GM12878 (cell line): ENCODE measurements around the gene PMEL.

Experiments
- CTCF ChIP-seq, 3 experiments: IDR thresholded peaks in 2 of 3; conservative IDR thresholded peaks in 1 of 3; 2 replicates each; pipeline ENCODE4 v1.5.1; 2011; ENCODE audit warnings: low read depth in 3 of 3, low read length in 3 of 3, mild to moderate bottlenecking in 3 of 3, control low read depth in 2 of 3, moderate library complexity in 2 of 3, inconsistent platforms in 1 of 3, mixed read lengths in 1 of 3; ENCODE audit not compliant: control insufficient read depth in 2 of 3, insufficient read depth in 1 of 3; ENCODE audit errors: extremely low read depth in 1 of 3
- POLR2A ChIP-seq: IDR thresholded peaks from 2 replicates; pipeline ENCODE4 v1.6.1; 2011; ENCODE audit warnings: low read depth, mild to moderate bottlenecking, low read length
- POLR2AphosphoS5 ChIP-seq: IDR thresholded peaks from 2 replicates; pipeline ENCODE4 v1.6.1; 2011; ENCODE audit warnings: mild to moderate bottlenecking, low read length, inconsistent platforms

GRCh38 chr12:55938826-55939501, 26.9 kb downstream of the PMEL start:
- TF ChIP-seq POLR2A, result no peak
- no peak for TF ChIP-seq CTCF (IDR thresholded peaks at IDR 0.05 in 2 of 3, conservative IDR thresholded peaks at IDR 0.05 in 1 of 3; ENCODE audit: control insufficient read depth in 2 of 3, extremely low read depth in 1 of 3, insufficient read depth in 1 of 3, low read depth in 3 of 3, low read length in 3 of 3)
- no peak for TF ChIP-seq POLR2AphosphoS5
